Mucosa of descending colon (tissue), 3 donors: Measurements from ENCODE around the gene SLC17A2. TPM values are rescaled to one million over a fixed set of nuclear protein-coding genes. Genes with fewer than 3 reads are reported as not detected.

ENCODE experiments used
- ATAC-seq: fragments of 200-7000 bp; cut with Tn5 transposase; one replicate; pipeline ENCODE4 v1.9.1; 2020; ENCODE audit warnings: mild to moderate bottlenecking, moderate library complexity
- DNase-seq, 3 donors: peaks; one replicate each; pipeline ENCODE4 v3.0.0-alpha.2; 2020
- H3K36me3 ChIP-seq: fragments of 200-600 bp; one replicate; pipeline ENCODE4 v1.8.0; 2021; ENCODE audit warnings: low read depth, mild to moderate bottlenecking
- H3K4me1 ChIP-seq: fragments of 200-600 bp; one replicate; pipeline ENCODE4 v1.8.0; 2021; ENCODE audit warnings: low read depth, mild to moderate bottlenecking
- H3K4me3 ChIP-seq: fragments of 200-600 bp; one replicate; pipeline ENCODE4 v1.8.0; 2021; ENCODE audit warnings: mild to moderate bottlenecking
- H3K9me3 ChIP-seq: fragments of 200-600 bp; one replicate; pipeline ENCODE4 v1.8.0; 2021; ENCODE audit warnings: mild to moderate bottlenecking
- intact Hi-C, 2 donors: fragments of 100-400 bp; cut with DNase I in 1 of 2; cut with micrococcal nuclease in 1 of 2; formaldehyde crosslinking; loops; one replicate each; pipeline versions ENCODE4 v1.11.0 to v1.11.1; 2022; cut with DNase I, micrococcal nuclease
- total RNA-seq, 3 donors: library from RNA; stranded (reverse); fragmentation: NEBNext Ultra II Directional in 2 of 3; extraction: Animal tissue kit (Norgen Biotek cat#: 25700) in 2 of 3; gene quantifications; one replicate each; pipeline versions ENCODE4 v1.2.1 to v1.2.4, GENCODE V29; 2021 to 2023
- TF ChIP-seq, protein P1 (sequence below): fragments of 200-600 bp; IDR thresholded peaks from one replicate; pipeline ENCODE4 v1.8.0; 2022; ENCODE audit warnings: antibody characterized with exemption, mild to moderate bottlenecking
- donor health status: DM: no; HTN: no; CAD: no; lungs with moderate emphysema.
- donor health status: DM: no; HTN: no; CAD: no.
- donor health status: DM: no; HTN: yes; CAD: no.

SLC17A2 gene
- total RNA-seq, 3 donors from 2014 or later, result not detected

- no peak for ATAC-seq
- intact Hi-C loops, result no loop called here
- no peaks in the 10 kb centered on the region for H3K9me3 ChIP-seq
- no peaks in the 10 kb centered on the region for H3K36me3 ChIP-seq
- no peaks in the 10 kb centered on the region for H3K4me1 ChIP-seq
- TF ChIP-seq, protein P1, sequence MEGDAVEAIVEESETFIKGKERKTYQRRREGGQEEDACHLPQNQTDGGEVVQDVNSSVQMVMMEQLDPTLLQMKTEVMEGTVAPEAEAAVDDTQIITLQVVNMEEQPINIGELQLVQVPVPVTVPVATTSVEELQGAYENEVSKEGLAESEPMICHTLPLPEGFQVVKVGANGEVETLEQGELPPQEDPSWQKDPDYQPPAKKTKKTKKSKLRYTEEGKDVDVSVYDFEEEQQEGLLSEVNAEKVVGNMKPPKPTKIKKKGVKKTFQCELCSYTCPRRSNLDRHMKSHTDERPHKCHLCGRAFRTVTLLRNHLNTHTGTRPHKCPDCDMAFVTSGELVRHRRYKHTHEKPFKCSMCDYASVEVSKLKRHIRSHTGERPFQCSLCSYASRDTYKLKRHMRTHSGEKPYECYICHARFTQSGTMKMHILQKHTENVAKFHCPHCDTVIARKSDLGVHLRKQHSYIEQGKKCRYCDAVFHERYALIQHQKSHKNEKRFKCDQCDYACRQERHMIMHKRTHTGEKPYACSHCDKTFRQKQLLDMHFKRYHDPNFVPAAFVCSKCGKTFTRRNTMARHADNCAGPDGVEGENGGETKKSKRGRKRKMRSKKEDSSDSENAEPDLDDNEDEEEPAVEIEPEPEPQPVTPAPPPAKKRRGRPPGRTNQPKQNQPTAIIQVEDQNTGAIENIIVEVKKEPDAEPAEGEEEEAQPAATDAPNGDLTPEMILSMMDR, result no peak
- DNase-seq, result no peak
- H3K4me3 ChIP-seq, result no peak overlapping the region
These were observed 29.6 kb downstream of the SLC17A2 start for GRCh38 chr6:25900843-25901242.

GRCh38 chr6:25899580-25900408, 30.7 kb downstream of the SLC17A2 start:
- Histone ChIP-seq H3K9me3 (no peaks in the 10 kb centered on the region), H3K4me1 (no peaks in the 10 kb centered on the region), H3K4me3 (no peak overlapping the region), H3K36me3 (no peaks in the 10 kb centered on the region)
- intact Hi-C loops, result no loop called here
- TF ChIP-seq, protein P1, result no peak
- no peak for ATAC-seq
- no peak for DNase-seq

- Histone ChIP-seq H3K4me1 (no peaks in the 10 kb centered on the region), H3K36me3 (no peaks in the 10 kb centered on the region), H3K4me3 (no peak overlapping the region), H3K9me3 (no peaks in the 10 kb centered on the region)
- DNase-seq, result no peak
- TF ChIP-seq, protein P1, result no peak
- intact Hi-C loops, result no loop called here
- no peak for ATAC-seq
These were observed 31.4 kb downstream of the SLC17A2 start for GRCh38 chr6:25899123-25899522.

DNA sequence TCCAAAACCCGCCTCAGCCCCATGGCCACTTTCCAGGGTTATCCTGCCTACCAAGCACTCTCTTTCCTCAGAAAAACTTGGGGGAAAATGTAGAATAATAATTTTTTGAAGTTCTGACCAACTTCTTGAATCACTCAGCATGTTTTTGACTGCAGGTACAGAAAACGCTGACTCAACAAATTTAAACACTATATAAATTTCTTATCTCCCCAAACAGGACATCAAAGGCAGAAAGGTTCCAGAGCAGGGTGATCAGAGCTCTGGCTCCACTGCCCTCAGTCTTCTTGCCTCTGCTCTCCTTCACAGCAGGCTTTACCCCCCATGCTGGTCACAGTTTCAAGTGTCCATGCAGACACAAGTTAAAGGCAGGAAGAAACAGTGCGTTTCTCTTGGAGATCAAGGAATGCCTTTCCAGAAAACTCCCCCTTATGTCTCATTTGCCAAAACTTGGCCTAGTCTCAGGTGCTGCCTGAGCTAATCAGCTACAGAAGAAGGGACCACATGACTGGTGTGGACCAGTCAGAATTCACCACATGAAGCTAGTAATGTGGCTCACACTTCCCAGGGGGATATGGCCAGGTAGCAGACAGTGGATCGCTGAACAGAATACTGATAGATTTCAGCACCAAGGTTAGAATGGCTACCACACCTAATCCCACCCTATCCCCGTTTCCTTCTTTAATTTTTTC, 32.1 kb downstream of the SLC17A2 start:
- ATAC-seq, result no peak
- Histone ChIP-seq H3K4me3 (no peak overlapping the region), H3K9me3 (no peaks in the 10 kb centered on the region), H3K4me1 (no peaks in the 10 kb centered on the region), H3K36me3 (no peaks in the 10 kb centered on the region)
- DNase-seq, result no peak
- intact Hi-C loops, result no loop called here
- TF ChIP-seq, protein P1, result no peak

DNA sequence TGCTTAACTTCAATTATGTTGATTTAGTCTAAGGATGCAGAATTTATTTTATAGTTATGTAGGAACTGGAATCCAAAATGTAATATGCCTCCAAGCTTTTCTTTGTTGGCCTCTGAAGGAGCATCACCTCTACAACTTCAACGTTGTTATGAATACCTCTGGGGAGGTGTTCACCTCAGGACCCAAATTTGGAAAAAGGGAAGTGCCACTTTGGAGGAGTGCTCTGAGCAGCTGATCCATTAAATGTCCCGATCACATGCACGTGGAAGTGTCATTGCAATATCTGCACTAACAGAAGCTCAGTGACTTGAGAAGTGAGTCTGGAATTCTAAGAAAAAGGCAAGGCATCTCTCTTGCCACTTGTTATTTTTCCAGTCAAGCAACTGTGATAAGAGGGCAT, 34.2 kb downstream of the SLC17A2 start:
- ATAC-seq (no peak), DNase-seq (no peak)
- H3K36me3 ChIP-seq, result no peaks in the 10 kb centered on the region
- no peak overlapping the region for H3K4me3 ChIP-seq
- intact Hi-C loops, result no loop called here
- no peaks in the 10 kb centered on the region for H3K9me3 ChIP-seq
- H3K4me1 ChIP-seq, result no peaks in the 10 kb centered on the region
- TF ChIP-seq, protein P1, result no peak
